Activated naive CD4-positive, alpha-beta T cell treated with anti-CD3 and anti-CD28 coated beads, Interleukin-2, amount 50 U/mL, for 72 hours (primary cell): ENCODE measurements around the gene MRPL32. TPM values are rescaled to one million over a fixed set of nuclear protein-coding genes. Genes with fewer than 3 reads are reported as not detected.
A peak's percentile ranks its signal among the peaks of the same experiment; 100 is the strongest.
"Not testable (repeated sequence)": the region's sequence is repeated elsewhere in the genome, so short reads cannot be mapped to it uniquely, and the experiment has no call there.

Experiments used
- ATAC-seq, 2 donors: fragments of 150-1000 bp; cut with Tn5 transposase; 2 replicates each; pipeline ENCODE4 v1.10.0; 2021; ENCODE audit warnings: mild to moderate bottlenecking in 2 of 2, moderate library complexity in 2 of 2
- DNase-seq, 2 donors: peaks; one replicate each; pipeline ENCODE4 v3.0.0; 2021 to 2022; ENCODE audit warnings: low spot score in 2 of 2
- H3K27ac Mint-ChIP-seq, 2 donors: one replicate each; pipeline ENCODE4 v1.8.0; 2022; ENCODE audit warnings: mild to moderate bottlenecking in 2 of 2, mixed read lengths in 2 of 2
- H3K36me3 Mint-ChIP-seq, 2 donors: one replicate each; pipeline ENCODE4 v1.8.0; 2022; ENCODE audit warnings: mixed read lengths in 2 of 2
- H3K9me3 Mint-ChIP-seq, 2 donors: one replicate each; pipeline ENCODE4 v1.8.0; 2022; ENCODE audit warnings: mixed read lengths in 2 of 2
- total RNA-seq, 2 donors: library from RNA; stranded (reverse); gene quantifications; one replicate each; pipeline ENCODE4 v1.2.3, GENCODE V29; 2022

MRPL32 gene
- total RNA-seq = 10 to 100 TPM; 57.2 to 68.4 TPM

DNA sequence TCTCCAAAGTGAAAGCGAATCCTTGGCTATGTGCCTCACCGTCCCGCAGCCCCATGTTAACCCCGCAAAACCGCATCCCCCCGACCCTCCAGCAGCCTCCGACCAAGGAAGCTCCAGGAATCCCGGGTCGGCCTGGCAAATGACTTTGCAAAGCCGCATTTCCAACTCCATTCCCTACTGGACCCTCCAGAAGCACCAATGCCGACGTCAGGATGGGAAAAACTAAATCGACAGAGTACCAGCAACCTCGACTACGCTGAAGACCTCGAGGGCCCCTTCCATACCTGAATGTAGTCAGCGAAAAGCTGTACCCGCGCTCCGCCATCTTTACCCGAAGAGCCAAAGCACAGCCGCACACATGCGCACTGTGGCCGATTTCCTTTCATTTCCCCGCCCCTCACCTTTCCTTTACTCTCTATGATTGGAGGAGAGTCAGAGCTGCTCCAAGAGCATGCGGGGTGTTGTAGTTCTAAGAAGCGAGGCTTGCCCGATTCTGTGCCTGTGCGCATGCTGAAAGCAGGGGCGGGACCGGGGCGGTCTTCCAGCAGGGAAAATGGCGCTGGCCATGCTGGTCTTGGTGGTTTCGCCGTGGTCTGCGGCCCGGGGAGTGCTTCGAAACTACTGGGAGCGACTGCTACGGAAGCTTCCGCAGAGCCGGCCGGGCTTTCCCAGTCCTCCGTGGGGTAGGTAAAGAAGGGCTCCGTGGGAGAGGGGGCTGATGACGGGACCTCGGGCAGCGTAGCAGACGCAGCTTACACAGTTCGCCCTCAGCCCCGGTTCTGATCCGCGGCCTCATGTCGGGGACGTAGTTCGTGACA is at the start of gene MRPL32, which contains the start of gene PSMA2:
Gene MRPL32 (plus strand): TSS at position 543 of the 818 bp plus-strand sequence. CDS start 11 bp downstream, at position 554.
Gene PSMA2 (minus strand): TSS at position 341 of the 818 bp plus-strand sequence. CDS start 16 bp downstream, at position 325.
- H3K27ac Mint-ChIP-seq = peak within 1 kb of the TSS; percentile 97 to 100
- DNase-seq (peak; percentile 86 to 96), ATAC-seq (peak; percentile 100)
- no peaks in the 10 kb centered on the region for H3K9me3 Mint-ChIP-seq
- peaks cover 30 to 44% of the 10 kb centered on the region in 2 donors for H3K36me3 Mint-ChIP-seq

DNA sequence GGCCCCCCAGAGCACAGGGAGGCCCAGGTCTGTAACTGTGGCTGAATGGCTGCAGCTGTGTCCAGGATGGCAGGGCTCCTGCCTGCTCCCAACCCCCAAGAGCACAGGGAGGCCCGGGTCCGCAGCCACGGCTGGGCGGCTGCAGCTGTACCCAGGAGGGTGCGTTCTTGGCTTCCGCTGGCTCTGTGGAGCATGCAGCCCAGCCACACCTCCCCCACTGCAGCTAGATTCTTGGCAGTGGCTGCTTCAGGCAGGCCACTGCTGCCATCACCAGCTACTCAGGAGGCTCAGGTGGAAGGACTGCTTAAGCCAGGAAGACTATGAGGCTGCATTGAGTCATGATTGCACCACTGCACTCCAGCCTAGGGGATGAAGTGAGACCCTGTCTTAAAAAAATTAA is 48.2 kb upstream of the MRPL32 start:
- no peak for DNase-seq
- Mint-ChIP-seq H3K36me3 (peaks cover 0 to 11% of the 10 kb centered on the region in 2 donors), H3K27ac (no peak overlapping the region), H3K9me3 (no peaks in the 10 kb centered on the region)
- ATAC-seq = no peak

DNA sequence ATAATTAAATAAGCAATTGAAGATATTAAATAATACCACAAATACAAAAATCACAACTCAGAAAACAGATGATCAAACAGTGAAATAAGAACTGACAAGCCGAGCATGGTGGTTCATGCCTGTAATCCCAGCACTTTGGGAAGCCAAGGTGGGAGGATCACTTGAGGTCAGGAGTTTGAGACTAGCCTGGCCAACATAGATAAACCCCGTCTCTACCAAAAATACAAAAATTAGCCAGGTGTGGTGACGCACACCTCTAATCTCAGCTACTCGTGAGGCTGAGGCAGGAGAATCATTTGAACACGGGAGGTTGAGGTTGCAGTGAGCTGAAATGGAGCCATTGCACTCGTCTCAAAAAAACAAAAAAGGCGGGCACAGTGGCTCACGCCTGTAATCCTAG is 47.0 kb upstream of the MRPL32 start:
- H3K36me3 Mint-ChIP-seq = peaks cover 0 to 12% of the 10 kb centered on the region in 2 donors
- not testable (repeated sequence) for ATAC-seq, H3K9me3 Mint-ChIP-seq, DNase-seq, H3K27ac Mint-ChIP-seq

DNA sequence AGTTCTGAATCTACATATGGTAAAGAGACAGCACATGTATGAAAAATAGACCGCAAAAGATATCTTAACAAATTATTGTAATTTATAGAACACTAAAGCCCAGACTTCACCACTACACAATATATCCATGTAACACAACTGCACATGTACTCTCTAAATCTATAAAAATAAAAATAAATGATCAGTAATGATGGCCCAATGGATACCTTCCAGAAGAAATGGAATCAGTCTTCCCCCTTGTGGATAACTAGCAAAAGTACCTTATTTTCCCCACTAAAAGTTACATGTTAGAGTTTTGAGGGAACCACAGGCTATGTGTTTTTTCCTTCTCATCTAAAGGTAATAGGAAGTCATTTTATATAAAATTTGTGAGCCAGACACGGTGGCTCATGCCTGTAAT is 46.0 kb upstream of the MRPL32 start:
- peaks cover 0 to 12% of the 10 kb centered on the region in 2 donors for H3K36me3 Mint-ChIP-seq
- no peaks in the 10 kb centered on the region for H3K9me3 Mint-ChIP-seq
- H3K27ac Mint-ChIP-seq = no peak overlapping the region
- ATAC-seq (no peak), DNase-seq (no peak)

DNA sequence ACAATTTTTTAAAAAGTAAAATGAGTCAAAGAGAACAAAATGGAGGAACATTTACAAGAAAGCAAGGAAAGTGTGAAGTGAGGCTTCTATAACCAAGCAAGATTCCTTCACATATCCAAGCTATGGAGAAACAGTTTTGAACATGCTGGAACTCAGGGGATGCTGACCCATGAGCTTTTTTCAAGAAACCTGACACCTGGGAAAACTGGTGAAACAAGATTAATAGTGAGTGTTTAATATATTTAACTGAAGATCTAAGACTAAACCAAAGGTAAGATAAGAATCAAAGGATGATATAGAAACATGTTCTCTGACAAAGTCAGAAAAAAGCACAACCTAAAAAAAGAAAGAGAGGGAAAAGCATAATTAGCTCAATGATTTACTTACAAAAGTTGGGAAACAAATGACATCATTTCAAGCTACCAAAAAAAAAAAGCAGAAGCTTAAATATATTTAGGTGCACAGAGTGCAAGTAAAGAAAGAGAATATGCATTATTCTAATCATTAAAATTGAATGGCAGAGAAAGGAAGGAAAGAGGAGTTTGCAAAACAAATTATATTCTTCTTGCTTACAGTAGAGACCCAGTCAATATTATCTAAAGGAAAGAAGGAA is 45.2 kb upstream of the MRPL32 start:
- H3K9me3 Mint-ChIP-seq = no peaks in the 10 kb centered on the region
- peak overlapping the region in 1 of 2 donors; percentile 96 for H3K27ac Mint-ChIP-seq
- DNase-seq = no peak
- peaks cover 0 to 12% of the 10 kb centered on the region in 2 donors for H3K36me3 Mint-ChIP-seq
- ATAC-seq = no peak

DNA sequence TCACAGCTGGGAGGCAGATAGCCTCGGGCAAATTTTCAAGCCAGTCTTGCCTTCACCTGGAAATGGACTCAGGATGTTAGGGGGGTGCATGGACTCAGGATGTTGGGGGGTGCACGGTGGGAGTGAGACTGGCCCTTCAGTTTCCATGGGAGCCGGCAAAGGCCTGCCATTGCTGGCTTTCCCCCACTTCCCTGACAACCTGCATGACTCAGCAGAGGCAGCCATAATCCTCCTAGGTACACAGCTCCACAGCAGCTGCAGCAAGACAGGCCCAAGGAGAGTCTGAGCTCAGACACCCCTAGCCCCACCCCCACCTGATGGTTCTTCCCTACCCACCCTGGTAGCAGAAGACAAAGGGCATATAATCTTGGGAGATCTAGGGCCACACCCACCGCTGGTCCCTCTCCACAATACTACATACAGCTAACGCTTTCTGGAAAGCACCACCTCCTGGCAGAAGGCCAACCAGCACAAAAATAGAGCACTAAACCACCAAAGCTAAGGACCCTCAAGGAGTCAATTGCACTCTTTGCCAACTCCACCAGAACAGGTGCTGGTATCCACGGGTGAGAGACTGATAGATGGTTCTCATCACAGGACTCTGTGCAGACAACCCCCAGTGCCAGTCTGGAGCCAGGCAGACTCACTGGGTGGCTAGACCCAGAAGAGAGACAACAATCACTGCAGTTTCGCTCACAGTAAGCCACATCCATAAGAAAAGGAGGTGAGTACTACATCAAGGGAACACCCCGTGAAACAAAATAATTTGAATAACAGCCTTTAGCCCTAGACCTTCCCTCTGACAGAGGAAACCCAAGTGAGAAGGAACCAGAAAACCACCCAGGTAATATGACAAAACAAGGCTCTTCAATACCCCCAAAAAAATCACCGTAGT is 38.6 kb upstream of the MRPL32 start:
- Mint-ChIP-seq H3K36me3 (peaks cover 37 to 45% of the 10 kb centered on the region in 2 donors), H3K27ac (no peak overlapping the region), H3K9me3 (peaks cover 25 to 30% of the 10 kb centered on the region in 2 donors)
- DNase-seq = no peak
- no peak for ATAC-seq

DNA sequence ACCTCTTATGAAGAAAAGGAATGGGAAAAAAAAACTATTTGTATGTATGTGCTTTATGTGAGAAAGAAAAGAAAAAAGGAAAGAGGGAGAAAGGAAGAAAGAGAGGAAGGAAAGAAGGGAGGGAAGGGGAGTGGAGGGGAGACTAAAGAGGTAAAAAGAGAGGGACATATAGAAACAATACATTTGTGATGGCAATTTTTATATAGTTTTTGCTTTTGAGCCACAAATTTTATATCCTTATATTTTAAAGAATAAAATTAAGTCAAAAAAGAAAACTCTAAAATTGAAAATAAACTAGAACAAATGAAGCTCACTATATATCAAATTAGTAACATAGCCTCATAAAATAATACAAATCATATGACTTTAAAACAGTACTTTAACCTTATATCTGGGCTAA is 31.3 kb upstream of the MRPL32 start:
- Mint-ChIP-seq H3K9me3 (peaks cover 9 to 13% of the 10 kb centered on the region in 2 donors), H3K27ac (no peak overlapping the region), H3K36me3 (peaks cover 17 to 22% of the 10 kb centered on the region in 2 donors)
- ATAC-seq (no peak), DNase-seq (no peak)

DNA sequence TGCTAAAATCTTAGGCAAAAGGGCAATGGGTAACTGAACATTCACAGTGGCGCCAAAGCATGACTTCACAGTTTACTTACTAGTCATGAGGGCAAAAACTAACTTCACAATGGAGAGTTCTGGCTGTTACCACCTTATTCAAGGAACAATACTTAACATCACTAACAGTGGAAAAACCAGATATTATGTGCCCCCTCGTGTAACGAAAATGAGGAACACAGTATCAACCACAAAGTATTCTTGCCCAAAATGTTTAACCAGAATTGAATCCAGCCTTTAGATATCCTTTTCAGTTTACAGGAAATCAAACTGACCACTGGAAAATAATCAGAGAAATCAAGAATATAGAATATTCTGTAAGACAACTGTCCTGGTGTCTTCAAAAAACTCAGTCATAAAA is 29.8 kb upstream of the MRPL32 start:
- Mint-ChIP-seq H3K27ac (no peak overlapping the region), H3K36me3 (peaks cover 5 to 9% of the 10 kb centered on the region in 2 donors), H3K9me3 (peaks cover 4 to 5% of the 10 kb centered on the region in 2 donors)
- ATAC-seq (no peak), DNase-seq (no peak)

DNA sequence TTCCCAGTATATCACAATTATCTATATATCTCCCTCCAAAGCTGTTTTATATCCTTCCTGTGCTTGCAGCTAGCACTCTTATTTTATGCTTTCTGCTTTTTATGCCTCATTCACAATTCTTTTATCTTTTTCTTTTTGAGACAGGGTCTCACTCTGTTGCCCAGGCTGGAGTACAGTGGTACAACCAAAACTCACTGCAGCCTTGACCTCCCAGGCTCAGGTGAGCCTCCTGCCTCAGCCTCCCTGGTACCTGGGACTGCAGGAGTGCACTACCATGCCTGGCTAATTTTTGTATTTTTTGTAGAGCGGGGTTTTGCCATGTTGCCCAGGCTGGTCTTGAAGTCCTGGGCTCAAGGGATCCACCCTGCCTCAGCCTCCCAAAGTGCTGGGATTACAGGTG is 26.0 kb upstream of the MRPL32 start:
- Mint-ChIP-seq H3K27ac (no peak overlapping the region), H3K9me3 (no peaks in the 10 kb centered on the region), H3K36me3 (peaks cover 13 to 25% of the 10 kb centered on the region in 2 donors)
- ATAC-seq (no peak), DNase-seq (no peak)

DNA sequence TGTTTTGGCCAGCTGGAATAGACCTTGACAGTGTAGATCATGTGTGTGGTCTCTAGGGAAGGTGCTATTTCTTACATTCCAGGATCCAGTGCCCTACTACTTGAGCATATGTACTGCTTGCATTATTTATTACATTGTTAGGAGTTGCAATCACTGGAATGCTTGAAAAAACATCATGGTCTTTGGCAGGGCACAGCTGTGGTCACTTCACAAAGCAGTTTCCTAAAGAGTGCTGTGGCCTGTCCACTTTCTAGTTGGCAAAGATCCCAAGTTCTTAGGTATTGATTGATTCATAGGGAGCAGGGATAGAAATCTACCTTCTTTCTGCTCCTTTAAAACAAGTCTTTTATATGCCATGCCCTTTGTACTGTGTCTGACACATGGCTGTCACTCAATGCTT is 24.9 kb upstream of the MRPL32 start:
- no peak overlapping the region for H3K27ac Mint-ChIP-seq
- peaks cover 16 to 25% of the 10 kb centered on the region in 2 donors for H3K36me3 Mint-ChIP-seq
- ATAC-seq (no peak), DNase-seq (no peak)
- no peaks in the 10 kb centered on the region for H3K9me3 Mint-ChIP-seq

DNA sequence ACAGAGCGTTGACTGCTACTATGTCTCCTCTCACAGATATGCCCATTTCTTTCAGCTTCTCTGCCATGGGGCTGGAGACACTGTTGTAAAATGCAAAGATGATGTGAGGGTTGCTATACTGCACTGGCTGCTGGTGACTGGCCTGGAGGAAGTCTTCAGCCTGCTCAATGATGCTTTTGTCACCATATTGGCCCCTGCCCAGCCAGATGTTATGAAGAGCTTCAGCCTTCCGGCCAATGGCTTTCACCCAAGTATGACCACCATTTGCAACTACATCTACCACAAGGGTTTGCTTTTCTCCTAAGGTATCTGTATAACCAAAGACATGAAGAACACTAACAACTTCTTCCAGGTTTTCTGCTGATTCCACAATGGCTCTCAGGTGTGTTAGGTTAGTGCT is 21.9 kb upstream of the MRPL32 start:
- ATAC-seq (no peak), DNase-seq (no peak)
- H3K27ac Mint-ChIP-seq = no peak overlapping the region
- peaks cover 16 to 37% of the 10 kb centered on the region in 2 donors for H3K36me3 Mint-ChIP-seq
- no peaks in the 10 kb centered on the region for H3K9me3 Mint-ChIP-seq

DNA sequence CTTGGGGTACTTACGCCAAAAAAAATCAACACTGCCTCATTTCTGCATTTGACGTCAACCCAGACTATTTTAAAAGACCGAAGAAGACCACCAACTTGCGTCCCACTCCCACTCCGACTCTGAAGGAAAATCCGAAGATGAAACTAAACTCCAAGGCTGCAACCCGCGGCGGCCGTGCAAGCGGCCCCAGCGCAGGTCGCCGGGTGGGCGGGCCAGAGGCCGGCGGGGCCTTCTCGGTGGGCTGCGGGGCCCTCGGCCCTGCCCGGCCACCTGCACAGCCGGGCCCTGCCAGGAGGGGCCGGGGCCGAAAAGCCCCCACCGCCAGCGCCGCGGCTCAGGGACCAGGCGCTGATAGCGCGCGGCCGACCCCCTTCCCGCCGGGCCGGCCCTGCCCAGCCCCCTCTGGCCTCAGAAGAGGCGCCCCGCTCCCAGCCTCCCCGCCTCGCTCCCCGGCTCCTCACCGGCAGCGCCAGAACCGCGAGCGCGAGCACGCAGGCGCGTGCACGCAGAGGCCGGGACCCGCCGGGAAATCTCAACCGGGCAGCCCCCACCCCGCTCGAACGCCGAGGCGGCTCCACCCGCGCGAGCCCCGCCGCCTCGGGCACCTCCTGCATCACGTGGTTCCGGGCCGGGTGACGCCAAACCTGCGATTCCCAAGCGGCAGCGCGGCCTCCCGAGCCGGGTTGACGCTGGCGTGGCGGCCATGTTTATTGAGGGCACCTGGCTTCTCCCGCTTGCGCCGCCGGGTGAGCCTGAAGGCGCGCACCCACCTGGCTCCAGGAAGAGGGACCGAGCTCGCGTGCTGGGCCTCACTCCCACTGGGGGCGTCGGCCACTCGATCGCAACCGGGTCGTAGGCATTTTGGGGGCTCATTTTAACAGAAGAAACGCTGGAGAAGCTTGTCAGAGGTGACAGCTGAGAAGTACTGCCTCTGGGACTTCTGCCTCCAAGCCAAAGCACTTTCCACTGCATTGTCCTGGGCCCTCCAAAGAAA is 20.4 kb upstream of the MRPL32 start, which contains the start of gene C7orf25:
Gene C7orf25 (minus strand): TSS at position 617 of the 994 bp plus-strand sequence. CDS start 1,170 bp downstream, outside the sequence.
- Mint-ChIP-seq H3K9me3 (no peaks in the 10 kb centered on the region), H3K36me3 (peaks cover 16 to 49% of the 10 kb centered on the region in 2 donors), H3K27ac (peak within 1 kb of the TSS; percentile 86 to 88)
- peak; percentile 95 to 97 for ATAC-seq
- DNase-seq = peak; percentile 94 to 97

DNA sequence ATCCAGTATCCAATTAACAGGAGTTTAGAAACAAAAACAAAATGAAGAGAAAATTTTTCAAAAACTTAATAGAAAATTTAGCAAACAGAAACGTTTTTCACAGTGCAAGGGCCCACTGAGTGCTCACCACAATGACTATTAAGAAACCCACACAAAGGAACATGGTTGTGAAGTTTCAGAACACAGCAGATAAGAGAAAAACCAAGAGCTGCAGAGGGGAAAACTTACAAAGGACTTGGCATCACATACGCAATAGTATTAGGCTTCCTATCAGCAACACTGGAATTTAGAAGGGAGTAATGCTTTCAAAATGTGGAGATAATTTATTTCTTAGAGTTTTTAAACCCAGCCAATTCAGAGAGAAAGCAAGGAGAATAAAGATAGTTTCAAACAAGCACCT is 18.6 kb upstream of the MRPL32 start:
- Mint-ChIP-seq H3K9me3 (no peaks in the 10 kb centered on the region), H3K27ac (peak overlapping the region; percentile 58 to 90), H3K36me3 (peaks cover 18 to 47% of the 10 kb centered on the region in 2 donors)
- ATAC-seq = peak; percentile 20 to 47
- no peak for DNase-seq

DNA sequence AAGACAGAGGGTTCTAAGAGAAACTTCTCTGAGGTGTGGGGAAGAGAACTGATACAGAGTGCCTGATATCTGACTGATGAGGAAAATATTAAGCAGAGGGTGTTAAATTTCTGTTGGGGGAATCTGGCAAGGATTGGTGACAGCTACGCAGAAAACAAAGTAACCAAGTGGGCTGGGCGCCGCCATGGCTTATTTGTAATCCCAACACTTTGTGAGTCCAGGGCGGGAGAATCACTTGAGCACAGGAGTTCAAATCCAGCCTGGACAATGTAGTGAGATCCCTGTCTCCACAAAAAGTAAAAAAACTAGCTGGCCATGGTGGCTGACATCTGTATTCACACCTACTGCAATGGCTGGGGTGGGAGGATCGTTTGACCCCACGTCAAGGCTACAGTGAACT is 18.2 kb upstream of the MRPL32 start:
- H3K36me3 Mint-ChIP-seq = peaks cover 22 to 48% of the 10 kb centered on the region in 2 donors
- DNase-seq (no peak), ATAC-seq (no peak)
- H3K27ac Mint-ChIP-seq = peak overlapping the region; percentile 58 to 90
- H3K9me3 Mint-ChIP-seq = no peaks in the 10 kb centered on the region

DNA sequence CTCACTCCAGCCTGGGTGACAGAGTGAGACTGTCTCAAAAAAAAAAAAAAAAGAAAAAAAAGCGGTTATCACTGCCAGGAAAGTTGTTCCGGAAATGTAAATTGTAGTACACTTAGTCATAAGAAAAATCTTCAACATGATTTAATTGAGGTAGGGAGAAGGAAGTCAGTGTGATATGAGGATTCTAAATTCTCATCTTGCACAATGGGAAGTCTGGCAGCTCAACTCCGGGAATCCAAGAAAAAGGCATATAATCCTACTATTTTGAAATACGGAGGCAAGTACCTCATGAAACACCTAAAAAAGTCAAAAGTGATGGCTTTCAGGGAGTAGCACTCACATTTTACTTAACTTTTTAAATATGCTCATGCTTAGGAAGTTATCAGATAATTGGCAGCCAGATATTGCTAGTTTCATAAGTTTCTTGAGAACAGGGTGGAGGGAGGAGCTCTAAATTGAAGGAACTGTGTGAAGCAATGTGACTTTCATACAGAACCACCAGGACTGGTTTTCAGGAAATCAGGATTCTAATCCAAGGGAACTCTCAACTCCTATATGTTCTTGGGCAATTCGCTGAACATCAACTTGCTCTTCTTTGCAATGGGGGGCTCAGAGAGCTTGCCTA is 17.6 kb upstream of the MRPL32 start:
- peaks cover 27 to 52% of the 10 kb centered on the region in 2 donors for H3K36me3 Mint-ChIP-seq

More for the DNA sequence above, 17.6 kb upstream of the MRPL32 start:
- ATAC-seq (no peak), DNase-seq (no peak)
- Mint-ChIP-seq H3K27ac (peak overlapping the region; percentile 58 to 90), H3K9me3 (no peaks in the 10 kb centered on the region)
